ENCODE results near the gene NCEH1.

The NCEH1 gene

GRCh38 chr3:172659246-172660002 lies 51.4 kb downstream of the NCEH1 start:
- no peak for TF ChIP-seq CTCF (IDR thresholded peaks at IDR 0.05; ENCODE audit: low read depth, low read length)
- no peak overlapping the region for H3K4me3 ChIP-seq (ENCODE audit: low read depth, low read length)

GRCh38 chr3:172658344-172659245 lies 52.3 kb downstream of the NCEH1 start:
- TF ChIP-seq CTCF (IDR thresholded peaks at IDR 0.05; ENCODE audit: low read depth, low read length), result no peak

GRCh38 chr3:172656602-172657001 lies 54.3 kb downstream of the NCEH1 start:
- H3K4me3 ChIP-seq (ENCODE audit: low read depth, low read length), result no peak overlapping the region
- no peak for TF ChIP-seq CTCF (IDR thresholded peaks at IDR 0.05; ENCODE audit: low read depth, low read length)

More at GRCh38 chr3:172658344-172659245, 52.3 kb downstream of the NCEH1 start:
- no peak overlapping the region for H3K4me3 ChIP-seq (ENCODE audit: low read depth, low read length)

GRCh38 chr3:172655388-172655787 lies 55.5 kb downstream of the NCEH1 start:
- no peak for TF ChIP-seq CTCF (IDR thresholded peaks at IDR 0.05; ENCODE audit: low read depth, low read length)
- no peak overlapping the region for H3K4me3 ChIP-seq (ENCODE audit: low read depth, low read length)

GRCh38 chr3:172654470-172654869 lies 56.4 kb downstream of the NCEH1 start:
- no peak overlapping the region for H3K4me3 ChIP-seq (ENCODE audit: low read depth, low read length)
- no peak for TF ChIP-seq CTCF (IDR thresholded peaks at IDR 0.05; ENCODE audit: low read depth, low read length)

GRCh38 chr3:172653004-172653572 lies 57.8 kb downstream of the NCEH1 start:
- H3K4me3 ChIP-seq (ENCODE audit: low read depth, low read length), result no peak overlapping the region
- no peak for TF ChIP-seq CTCF (IDR thresholded peaks at IDR 0.05; ENCODE audit: low read depth, low read length)

All from WI38 (cell line).